ENCODE results near the gene IQSEC3.

Gene IQSEC3

DNA sequence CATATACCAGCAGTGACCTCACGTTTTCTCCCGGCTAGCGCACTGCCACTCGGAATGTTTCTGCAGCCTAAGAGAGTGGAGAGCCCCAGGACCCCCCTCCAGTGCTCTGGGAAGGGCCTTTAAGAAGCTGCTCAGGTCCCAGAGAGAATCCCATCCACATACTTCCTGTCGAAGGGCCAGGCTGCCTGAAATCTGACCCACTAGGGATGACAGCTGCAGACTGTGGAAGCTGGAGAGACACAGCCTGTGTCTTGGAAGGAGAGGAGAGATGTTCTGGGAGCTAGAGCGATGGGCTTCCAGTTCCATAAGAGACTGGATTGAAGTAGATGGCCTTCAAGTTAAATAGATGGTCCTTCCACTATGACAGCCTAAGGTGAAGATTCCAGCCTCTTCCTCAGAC, 54.4 kb downstream of the IQSEC3 start:
- TF ChIP-seq, protein P1, sequence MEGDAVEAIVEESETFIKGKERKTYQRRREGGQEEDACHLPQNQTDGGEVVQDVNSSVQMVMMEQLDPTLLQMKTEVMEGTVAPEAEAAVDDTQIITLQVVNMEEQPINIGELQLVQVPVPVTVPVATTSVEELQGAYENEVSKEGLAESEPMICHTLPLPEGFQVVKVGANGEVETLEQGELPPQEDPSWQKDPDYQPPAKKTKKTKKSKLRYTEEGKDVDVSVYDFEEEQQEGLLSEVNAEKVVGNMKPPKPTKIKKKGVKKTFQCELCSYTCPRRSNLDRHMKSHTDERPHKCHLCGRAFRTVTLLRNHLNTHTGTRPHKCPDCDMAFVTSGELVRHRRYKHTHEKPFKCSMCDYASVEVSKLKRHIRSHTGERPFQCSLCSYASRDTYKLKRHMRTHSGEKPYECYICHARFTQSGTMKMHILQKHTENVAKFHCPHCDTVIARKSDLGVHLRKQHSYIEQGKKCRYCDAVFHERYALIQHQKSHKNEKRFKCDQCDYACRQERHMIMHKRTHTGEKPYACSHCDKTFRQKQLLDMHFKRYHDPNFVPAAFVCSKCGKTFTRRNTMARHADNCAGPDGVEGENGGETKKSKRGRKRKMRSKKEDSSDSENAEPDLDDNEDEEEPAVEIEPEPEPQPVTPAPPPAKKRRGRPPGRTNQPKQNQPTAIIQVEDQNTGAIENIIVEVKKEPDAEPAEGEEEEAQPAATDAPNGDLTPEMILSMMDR (IDR thresholded peaks at IDR 0.05; ENCODE audit: control extremely low read depth, extremely low read depth, low read depth, missing control alignments): no peak
- CTCF ChIA-PET: interaction anchor here (0.8 kb wide), 1 partner anchor 14 kb away, joined by 3 read pairs; no protein-coding TSS in a partner anchor
- POLR2A ChIA-PET: no interaction called here
- DNase-seq (ENCODE audit: extremely low spot score): no peak

DNA sequence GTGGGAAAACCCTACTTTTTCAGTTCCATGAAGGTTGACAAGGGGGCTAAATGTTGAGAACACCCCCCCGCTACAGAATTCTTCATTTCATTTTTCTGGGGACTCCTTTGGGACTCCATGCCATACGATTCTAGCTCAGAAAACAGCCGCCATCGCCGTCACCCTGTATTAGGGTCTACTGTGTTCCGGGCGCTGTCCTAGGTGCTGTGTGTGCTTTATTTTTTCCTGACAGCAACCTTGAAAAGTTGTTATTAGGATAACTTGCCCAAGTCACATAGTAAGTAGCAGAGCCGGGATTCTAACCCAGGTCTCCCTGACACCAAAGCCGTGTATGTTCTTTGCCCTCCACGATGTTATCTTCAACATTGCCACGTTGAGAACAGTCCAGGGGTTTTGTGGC, 55.1 kb downstream of the IQSEC3 start:
- ChIA-PET CTCF (interaction anchor here (0.8 kb wide), 1 partner anchor 15 kb away, joined by 3 read pairs; no protein-coding TSS in a partner anchor), POLR2A (no interaction called here)
- DNase-seq (ENCODE audit: extremely low spot score): no peak
- TF ChIP-seq, protein P1 (IDR thresholded peaks at IDR 0.05; ENCODE audit: control extremely low read depth, extremely low read depth, low read depth, missing control alignments): no peak

DNA sequence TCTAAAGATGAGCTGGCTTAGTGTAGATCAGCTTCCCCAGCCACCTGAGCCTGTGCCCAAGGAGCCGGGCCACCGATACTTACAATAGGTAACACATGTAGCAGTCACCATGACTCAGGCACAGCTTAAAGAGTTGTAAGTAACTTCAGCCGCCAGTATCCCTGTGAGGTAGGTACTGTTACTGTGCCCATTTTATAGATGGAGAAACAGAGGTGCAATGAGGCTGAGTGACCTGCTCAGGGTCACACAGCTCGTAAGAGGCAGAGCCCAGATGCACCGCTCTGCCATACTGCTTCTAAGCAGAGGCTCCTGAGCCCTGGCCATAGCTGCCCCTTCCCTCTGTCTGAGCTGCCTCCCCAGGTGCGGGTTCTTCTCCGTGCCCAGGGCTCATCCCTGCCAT, 58.5 kb downstream of the IQSEC3 start:
- DNase-seq (ENCODE audit: extremely low spot score): no peak
- ChIA-PET POLR2A (no interaction called here), CTCF (interaction anchor here (1.4 to 2.0 kb wide), 2 partner anchors 9 to 11 kb away, joined by 3 to 5 read pairs; no protein-coding TSS in a partner anchor)

DNA sequence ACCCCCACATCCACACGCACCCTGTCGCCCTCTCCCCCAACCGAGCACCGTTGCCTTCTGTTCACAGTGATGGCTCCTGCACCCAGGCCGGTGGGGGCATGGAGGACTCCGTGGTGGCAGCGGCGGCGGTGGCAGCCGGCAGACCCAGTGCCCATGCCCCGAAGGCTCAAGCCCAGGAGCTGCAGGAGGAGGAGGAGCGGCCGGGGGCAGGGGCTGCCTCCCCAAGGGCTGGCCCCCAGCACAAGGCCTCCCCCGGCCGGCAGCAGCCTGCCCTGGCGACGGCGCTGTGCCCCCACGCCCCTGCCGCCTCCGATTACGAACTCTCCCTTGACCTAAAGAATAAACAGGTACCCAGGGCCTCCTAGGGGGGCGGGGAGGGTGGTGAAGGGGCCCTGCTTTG, 59.0 kb downstream of the IQSEC3 start:
- DNase-seq (ENCODE audit: extremely low spot score): no peak
- TF ChIP-seq, protein P1 (IDR thresholded peaks at IDR 0.05; ENCODE audit: control extremely low read depth, extremely low read depth, low read depth, missing control alignments): no peak
- POLR2A ChIA-PET: no interaction called here
- CTCF ChIA-PET: interaction anchor here (1.4 to 2.0 kb wide), 2 partner anchors 10 kb away, joined by 3 to 5 read pairs; no protein-coding TSS in a partner anchor

More for the DNA sequence above, 58.5 kb downstream of the IQSEC3 start:
- TF ChIP-seq, protein P1 (IDR thresholded peaks at IDR 0.05; ENCODE audit: control extremely low read depth, extremely low read depth, low read depth, missing control alignments): no peak

DNA sequence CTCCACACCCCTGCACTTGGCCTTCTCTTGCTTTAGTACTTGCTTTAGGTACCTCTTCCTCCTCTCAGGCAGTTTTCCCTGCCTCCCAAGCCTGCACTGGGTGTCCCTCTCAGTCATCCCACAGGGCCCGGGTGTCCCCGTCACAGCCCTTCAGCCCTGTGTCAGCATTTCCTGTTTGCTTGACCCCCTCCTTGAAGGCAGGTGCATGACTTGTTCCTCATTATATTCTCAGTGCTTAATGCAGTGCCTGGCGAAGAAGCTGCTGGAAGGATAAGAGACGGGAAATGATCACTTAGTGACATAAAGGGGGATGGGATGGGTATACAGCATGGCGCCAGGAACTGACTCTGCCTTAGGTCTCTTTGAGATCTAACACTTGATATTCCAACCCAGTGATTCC, 61.5 kb downstream of the IQSEC3 start:
- CTCF ChIA-PET: no interaction called here
- TF ChIP-seq, protein P1 (IDR thresholded peaks at IDR 0.05; ENCODE audit: control extremely low read depth, extremely low read depth, low read depth, missing control alignments): no peak
- no peak for DNase-seq (ENCODE audit: extremely low spot score)
- POLR2A ChIA-PET: no interaction called here

DNA sequence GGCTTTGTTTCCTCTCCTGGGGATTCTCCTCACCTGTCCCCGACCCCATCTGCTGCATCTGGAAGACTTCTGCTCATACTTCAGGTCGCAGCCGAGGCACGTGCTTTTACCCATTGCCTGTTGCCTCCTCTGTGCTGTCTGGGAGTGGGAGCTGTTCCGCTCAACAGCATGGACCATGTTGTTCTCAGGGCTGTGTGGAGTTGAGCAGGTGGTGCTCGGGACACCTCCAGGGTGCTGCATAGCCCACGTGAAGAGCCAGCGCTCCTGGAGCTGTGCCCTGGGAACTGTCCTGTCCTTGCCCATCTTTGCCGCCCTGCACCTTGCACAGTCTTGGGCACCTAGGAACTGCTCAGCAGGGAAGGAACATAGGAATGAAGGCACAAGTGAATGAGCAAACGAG, 62.4 kb downstream of the IQSEC3 start:
- ChIA-PET CTCF (no interaction called here), POLR2A (no interaction called here)
- TF ChIP-seq, protein P1 (IDR thresholded peaks at IDR 0.05; ENCODE audit: control extremely low read depth, extremely low read depth, low read depth, missing control alignments): no peak
- no peak for DNase-seq (ENCODE audit: extremely low spot score)

DNA sequence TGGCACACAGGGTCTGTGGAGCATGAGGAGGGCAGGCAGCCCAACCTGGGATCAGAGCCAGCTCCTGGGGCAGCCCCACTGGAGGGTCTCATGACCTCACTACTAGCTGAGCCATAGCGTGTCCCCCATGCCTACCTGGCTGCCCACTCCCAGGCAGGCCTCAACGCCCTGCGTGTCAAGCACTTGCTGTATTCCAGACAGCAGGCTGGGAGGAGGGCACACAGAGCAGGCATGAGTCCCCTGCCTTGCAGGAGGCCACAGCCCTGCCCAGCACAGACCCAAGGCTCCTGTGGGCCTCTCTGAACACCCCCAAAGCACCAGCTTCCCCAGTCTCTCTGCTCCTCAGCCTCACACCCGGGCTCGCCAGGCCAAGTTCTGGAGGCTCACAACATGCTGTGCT, 64.0 kb downstream of the IQSEC3 start:
- ChIA-PET POLR2A (no interaction called here), CTCF (no interaction called here)

More for the DNA sequence above, 64.0 kb downstream of the IQSEC3 start:
- no peak for DNase-seq (ENCODE audit: extremely low spot score)
- TF ChIP-seq, protein P1 (IDR thresholded peaks at IDR 0.05; ENCODE audit: control extremely low read depth, extremely low read depth, low read depth, missing control alignments): no peak

All from GM10248 (cell line).